NCI-H82 treated with DMSO at 0.1 percent for 48 hours (cell line): Measurements from ENCODE around the gene CHRD.

ENCODE experiments used
- DNase-seq: peaks from one replicate; lab custom pipeline; 2025; ENCODE audit not compliant: unreplicated experiment; lab: John Stamatoyannopoulos, UW

The CHRD gene

GRCh38 chr3:184360929-184361531 lies 18.8 kb upstream of the CHRD start:
- DNase-seq, result no peak

DNA sequence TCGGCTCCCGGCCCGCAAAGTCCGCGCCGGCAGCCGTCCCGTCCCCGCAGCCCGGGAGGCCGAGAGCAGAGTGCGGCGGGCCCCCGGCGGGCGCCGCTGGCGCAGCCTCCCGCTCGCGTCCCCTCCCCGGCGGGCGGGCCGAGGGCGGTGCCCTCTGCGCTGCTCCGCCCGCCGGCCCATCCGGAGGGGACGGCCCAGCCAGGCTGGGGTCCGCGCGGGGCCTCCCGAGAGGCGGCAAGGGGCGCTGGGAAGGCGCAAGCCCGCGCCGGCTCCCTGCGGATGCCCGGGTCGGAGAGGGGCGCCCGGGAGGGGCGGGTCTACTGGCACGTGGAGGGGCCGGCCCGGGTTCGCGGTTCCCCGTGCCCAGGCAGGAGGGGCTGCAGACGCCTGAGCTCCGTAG lies 18.3 kb upstream of the CHRD start, which contains the start of the genes CLCN2 and POLR2H:
CLCN2 (minus strand) TSS at position 74 of the 400 bp plus-strand sequence. CDS start 126 bp downstream, outside the sequence.
POLR2H (plus strand) TSS at position 179 of the 400 bp plus-strand sequence. CDS start 1,783 bp downstream, outside the sequence.
- DNase-seq, result no peak

DNA sequence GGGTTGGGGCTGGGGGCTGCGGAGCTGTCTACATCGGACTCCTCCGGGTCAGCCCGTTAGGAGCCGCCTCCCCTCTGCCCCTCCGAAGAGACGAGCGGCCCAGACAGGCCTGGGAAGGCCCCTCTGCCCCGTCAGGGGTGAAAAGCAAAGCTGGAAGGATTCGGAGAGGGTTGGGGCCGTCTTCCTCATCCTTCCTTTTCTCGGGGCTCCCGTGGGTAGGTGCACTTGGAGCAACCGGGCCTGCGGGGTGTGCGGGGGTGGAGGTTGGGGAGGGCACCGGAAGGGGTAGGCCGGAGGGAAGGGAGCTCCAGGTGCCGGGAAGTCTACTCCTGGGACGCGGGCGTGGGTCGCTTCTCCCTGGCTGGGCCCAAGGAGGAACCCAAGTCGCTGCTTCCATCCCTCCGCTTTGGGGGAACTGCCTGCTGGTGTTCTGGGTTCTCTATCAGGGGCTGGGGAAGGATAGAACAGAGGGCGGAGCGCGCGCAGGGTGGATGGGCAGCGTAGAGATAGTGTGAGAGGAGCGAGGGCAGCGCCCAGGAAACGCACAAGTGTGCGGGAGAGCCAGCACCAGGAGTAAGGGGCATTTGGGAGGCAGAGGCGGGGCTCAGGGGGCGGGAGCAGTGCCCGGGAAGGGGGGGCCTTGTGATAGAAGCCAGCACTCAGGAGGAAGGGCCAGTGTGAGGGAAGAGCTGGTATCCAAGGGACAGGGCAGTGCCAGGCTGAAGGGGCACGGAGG lies 17.8 kb upstream of the CHRD start:
- no peak for DNase-seq

DNA sequence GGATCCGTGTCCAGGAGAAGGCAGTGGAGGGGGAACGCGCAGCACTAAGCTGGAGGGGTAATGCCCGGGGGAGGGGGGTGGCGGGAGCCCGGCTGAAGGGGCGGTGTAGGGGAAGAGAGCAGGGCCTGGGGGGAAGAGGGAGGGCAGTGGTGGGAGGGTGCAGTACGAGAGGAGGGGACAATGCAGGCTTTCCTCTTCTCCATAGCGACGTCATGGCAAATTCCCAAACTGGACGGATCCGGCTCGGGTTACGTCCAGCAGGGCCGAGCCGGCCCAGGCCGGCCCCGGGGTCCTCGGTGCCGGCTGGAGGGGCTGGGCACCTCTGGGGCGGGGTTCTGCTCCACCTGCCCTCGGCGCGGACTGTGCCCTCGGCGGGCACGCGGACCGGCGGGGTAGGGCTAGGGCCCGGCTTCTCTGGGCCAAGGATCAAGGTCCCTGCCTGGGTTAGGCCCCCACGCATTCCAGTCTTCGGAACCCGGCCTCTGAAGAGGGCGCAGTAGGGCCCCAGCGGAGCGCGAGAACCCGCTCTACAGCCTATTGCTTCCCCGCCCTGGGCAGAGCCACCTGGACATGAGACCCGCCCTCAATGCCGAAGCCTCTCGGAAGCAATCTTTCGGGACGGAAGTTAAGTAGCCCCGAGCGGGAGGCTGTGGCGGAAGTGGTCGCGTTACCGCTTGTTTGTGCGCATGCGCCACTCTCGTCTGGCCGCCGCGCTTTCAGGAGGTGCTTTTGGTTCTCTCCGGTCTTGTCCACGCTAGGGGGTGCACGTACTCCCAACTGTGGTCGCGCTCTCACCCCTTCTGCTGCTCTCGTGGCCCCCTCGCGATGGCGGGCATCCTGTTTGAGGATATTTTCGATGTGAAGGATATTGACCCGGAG lies 16.9 kb upstream of the CHRD start:
- peak; percentile 97 for DNase-seq

DNA sequence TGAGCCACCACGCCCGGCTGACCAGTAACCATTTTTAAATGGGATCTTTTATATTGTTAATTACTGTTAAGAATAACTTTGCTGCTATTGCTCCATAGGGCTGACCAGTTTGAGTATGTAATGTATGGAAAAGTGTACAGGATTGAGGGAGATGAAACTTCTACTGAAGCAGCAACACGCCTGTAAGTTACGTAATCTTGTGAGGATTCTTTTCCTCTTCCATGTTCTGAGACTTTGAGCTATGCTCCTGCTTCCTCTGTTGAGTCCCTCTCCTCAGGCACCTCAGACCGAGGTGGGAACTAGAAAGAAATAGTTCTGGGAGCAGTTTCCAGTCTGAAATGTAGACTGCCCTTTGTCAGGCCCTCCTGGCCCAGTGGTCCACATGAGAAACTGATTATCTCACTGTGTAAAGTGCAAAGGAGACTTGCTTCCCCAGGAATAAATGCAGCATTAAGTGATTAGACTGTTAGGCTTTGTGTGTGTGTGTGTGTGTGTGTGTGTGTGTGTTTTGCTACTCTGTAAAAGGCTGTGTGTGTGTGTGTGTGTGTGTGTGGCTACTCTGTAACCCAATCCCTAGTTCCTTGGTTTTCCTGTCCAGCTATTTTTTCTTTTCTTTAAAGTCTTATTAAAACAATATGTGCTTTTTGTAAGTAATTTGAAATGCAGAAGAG lies 13.1 kb upstream of the CHRD start:
- no peak for DNase-seq

DNA sequence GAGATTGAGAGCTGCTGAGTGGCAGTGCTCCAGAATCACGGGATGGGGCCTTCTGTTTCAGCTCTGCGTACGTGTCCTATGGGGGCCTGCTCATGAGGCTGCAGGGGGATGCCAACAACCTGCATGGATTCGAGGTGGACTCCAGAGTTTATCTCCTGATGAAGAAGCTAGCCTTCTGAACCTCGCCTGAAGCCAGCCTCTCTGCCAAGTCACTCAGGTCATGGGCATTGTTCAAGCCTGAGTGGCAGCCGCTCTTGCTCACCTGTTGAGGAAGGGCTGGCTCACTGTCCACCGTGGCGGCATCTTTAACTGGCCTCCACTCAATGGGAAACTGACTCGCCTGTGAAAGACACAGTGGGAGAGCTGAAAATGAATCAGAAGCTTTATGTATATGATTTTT lies 11.7 kb upstream of the CHRD start:
- DNase-seq, result no peak

DNA sequence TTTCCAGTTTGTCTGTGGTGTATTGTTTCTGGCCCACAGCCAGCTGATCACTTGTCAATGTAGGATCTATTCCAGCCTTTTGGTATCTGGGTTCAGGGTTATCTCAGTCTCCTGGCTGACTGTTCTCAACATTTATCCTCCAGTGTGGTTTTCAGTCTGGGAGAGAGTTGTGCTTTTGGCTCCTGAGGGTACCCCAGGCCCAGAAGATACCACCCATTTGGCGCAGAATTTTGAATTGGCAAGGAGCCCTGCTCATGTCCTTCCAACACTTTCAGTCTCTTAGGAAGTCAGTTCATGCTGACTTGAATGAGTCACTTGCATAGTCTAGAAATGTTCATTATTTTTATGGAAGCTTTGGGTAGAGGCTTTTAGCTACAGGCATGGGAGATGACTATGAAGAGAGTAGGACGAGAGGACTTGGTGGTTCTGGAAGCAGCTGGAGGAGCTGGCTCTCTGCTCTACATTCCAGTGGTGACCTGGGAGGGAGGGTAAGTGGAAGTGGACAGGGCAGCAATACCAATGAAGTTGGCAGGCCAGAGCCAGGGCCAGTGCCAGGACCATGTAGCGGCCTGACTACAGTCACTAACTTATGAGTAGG lies 11.2 kb upstream of the CHRD start:
- DNase-seq, result no peak

GRCh38 chr3:184371570-184372018 lies 8.3 kb upstream of the CHRD start:
- peak; percentile 66 for DNase-seq

DNA sequence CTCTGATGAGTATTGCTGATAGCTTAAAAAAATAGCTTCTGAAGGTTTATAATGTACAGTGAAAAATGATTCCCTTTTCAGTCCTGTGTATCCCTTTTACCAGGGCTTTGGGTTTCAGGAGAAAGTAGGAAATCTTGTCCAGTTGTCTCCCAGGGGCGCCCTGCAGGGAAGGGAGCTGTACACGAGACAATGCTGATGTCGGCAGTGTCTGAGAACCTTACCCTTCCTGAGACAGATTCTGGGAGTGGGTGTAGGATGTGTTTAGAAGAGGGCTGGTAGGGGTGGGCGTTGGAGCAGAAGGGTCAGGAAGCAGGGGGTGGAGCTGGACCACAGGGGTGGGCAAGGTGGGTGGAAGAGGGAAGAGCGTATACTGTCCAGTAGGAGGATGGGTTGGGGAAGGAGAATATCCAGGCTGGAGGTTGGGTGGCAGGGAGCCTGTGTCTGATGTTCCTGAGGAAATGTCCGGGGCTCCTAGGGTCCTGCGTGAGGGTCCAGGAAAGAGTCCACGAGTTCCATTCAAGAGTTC lies 7.5 kb upstream of the CHRD start:
- DNase-seq, result no peak

GRCh38 chr3:184372911-184373310 lies 6.9 kb upstream of the CHRD start:
- DNase-seq, result no peak

GRCh38 chr3:184373422-184373821 lies 6.4 kb upstream of the CHRD start:
- DNase-seq, result no peak

GRCh38 chr3:184375747-184376461 lies 4.0 kb upstream of the CHRD start:
- DNase-seq, result no peak

DNA sequence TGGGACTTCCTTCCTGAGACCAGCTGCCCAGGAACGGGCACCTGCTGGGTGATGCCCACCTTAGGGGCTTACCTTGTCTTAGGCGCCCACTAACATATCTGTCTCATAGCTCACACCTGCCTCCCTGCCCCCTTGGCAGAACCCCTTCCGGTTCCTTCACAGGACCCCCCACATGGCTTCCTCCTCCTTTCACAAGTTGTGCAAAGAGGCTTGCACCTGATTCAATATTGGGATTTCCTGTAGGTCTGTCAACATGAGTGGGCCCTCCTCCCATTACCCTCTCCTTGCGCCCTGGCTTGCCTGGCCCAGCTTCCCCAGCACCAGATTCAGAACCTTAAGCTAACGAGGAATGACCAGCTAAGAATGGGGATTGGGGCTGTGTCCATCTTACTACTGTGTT lies 2.5 kb upstream of the CHRD start:
- DNase-seq, result no peak

DNA sequence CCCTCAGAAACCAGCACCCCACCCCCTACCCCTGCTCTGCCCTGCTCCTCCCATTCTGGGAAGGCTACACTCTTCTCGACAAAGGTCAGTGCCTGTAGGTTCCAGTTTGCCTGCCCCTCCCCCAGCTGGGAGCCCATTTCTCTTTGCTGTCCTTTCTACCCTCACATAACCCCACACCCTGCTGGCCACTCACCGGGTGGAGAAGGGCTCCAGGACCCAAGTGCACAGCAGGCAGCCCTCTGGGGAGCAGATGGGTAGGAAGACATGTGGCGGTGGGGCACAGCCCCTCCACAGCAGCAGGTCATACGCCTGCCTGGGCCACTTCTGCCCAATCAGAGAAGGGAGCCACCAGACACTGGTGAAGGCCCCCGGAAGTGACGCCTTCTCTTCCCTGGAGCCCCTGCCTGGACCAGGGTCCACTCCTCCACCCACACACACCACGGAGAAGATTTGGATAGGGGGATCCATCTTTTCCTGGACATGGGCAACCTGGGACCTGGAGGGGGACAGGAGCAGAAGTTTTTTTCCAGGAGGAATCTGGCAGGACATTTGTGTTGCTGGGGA lies 1.9 kb upstream of the CHRD start, which contains the start of gene THPO:
THPO (minus strand) TSS at position 326 of the 564 bp plus-strand sequence. CDS start 1,948 bp downstream, outside the sequence.
- DNase-seq, result no peak

DNA sequence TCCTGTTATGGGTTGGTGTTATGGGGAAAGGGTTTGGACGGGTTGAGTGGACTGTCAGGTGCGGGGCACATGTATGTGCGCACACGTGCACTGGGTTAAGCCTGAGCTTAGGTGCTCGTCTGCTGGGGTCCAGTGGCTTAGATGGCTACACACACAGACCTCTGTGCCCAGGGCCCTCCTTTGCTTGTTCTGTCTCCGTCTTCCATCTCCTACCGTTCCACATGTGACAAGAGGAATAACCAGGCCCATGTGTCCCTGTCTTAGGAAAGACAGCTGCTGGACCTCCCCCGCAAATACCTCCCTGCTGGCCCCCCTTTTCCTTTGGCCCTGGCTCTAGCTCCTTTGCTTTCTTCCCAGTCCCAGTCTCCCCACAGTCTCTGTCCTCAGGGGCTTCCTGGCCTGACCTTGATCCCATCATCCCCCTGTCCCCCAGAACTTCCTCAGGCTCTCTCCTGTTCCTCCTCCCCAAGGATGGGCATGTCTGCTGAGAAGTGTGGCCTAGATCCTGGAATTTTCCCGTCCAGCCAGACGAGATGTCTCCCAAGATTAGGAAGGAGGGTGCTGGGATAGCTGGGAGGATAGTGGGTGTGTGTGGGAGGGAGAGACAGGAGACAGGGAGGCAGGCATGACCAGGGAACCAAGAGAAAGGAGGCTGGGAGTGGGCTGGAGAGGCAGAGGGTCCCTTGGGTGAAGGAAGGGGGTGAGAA lies 1.1 kb upstream of the CHRD start:
- no peak for DNase-seq

- no peak for DNase-seq
Observed at GRCh38 chr3:184380185-184380626, 352 bp downstream of the CHRD start.

- DNase-seq, result no peak
Observed at GRCh38 chr3:184380627-184381260, 890 bp downstream of the CHRD start.
